ENCODE measurements around the gene TMTC3.

Gene TMTC3

DNA sequence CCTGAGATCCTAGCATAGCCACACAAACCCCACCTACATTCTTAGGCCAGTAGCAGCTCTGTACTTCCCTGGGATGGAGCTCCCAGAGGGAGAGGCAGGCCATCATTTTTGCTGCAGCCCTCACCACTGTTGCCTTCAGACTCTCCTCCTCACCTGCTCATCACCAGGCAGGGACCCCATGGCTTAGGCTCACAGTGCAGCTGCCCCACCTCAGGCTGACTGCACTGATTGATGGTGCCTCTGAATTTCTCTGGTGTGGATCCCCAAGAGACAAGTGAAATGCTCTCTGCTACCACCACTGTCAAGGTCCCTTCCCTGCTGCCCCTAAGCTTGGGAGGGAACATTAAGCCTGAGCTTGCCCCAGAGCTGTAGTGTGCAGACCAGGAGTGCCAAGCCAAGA, 76.2 kb downstream of the TMTC3 start:
- Mint-ChIP-seq H3K4me3 (no peak overlapping the region), H3K27me3 (ENCODE audit: low read depth, poor library complexity) (no peaks in the 10 kb centered on the region), H3K27ac (no peak overlapping the region), H3K4me1 (no peaks in the 10 kb centered on the region), H3K9me3 (peaks cover 43% of the 10 kb centered on the region), H3K36me3 (ENCODE audit: low read depth) (no peaks in the 10 kb centered on the region)
- no peak for TF ChIP-seq CTCF (IDR thresholded peaks at IDR 0.05)
- no peak for DNase-seq

GRCh38 chr12:88219861-88220260, 77.8 kb downstream of the TMTC3 start:
- H3K4me3 Mint-ChIP-seq: no peak overlapping the region
- peaks cover 36% of the 10 kb centered on the region for H3K9me3 Mint-ChIP-seq
- H3K36me3 Mint-ChIP-seq (ENCODE audit: low read depth): no peaks in the 10 kb centered on the region
- TF ChIP-seq CTCF (IDR thresholded peaks at IDR 0.05): no peak
- H3K27ac Mint-ChIP-seq: no peak overlapping the region
- H3K4me1 Mint-ChIP-seq: no peaks in the 10 kb centered on the region
- H3K27me3 Mint-ChIP-seq (ENCODE audit: low read depth, poor library complexity): no peaks in the 10 kb centered on the region
- no peak for DNase-seq

GRCh38 chr12:88223519-88223918, 81.4 kb downstream of the TMTC3 start:
- no peaks in the 10 kb centered on the region for H3K4me1 Mint-ChIP-seq
- TF ChIP-seq CTCF (IDR thresholded peaks at IDR 0.05): no peak
- DNase-seq: no peak
- H3K9me3 Mint-ChIP-seq: peaks cover 36% of the 10 kb centered on the region
- no peaks in the 10 kb centered on the region for H3K36me3 Mint-ChIP-seq (ENCODE audit: low read depth)
- no peaks in the 10 kb centered on the region for H3K27me3 Mint-ChIP-seq (ENCODE audit: low read depth, poor library complexity)
- no peak overlapping the region for H3K27ac Mint-ChIP-seq
- H3K4me3 Mint-ChIP-seq: no peak overlapping the region

DNA sequence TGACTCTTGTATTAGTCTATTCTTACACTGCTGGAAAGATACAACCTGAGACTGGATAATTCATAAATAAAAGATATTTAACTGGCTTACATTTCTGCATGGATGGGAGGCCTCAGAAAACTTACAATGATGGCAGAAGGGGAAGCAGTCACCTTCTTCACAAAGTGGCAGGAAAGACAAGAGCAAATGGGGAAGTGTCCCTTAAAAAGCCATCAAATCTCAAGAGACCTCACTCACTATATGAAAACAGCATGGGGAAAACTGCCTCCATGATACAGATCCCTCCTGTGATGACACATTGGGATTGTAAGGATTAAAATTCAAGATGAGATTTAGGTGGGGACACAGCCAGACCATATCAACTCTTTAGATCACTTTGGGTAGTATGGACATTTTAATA, 83.7 kb downstream of the TMTC3 start:
- Mint-ChIP-seq H3K4me1 (no peaks in the 10 kb centered on the region), H3K27ac (no peak overlapping the region), H3K4me3 (no peak overlapping the region), H3K9me3 (peaks cover 15% of the 10 kb centered on the region), H3K27me3 (ENCODE audit: low read depth, poor library complexity) (no peaks in the 10 kb centered on the region), H3K36me3 (ENCODE audit: low read depth) (no peaks in the 10 kb centered on the region)
- no peak for DNase-seq
- no peak for TF ChIP-seq CTCF (IDR thresholded peaks at IDR 0.05)

DNA sequence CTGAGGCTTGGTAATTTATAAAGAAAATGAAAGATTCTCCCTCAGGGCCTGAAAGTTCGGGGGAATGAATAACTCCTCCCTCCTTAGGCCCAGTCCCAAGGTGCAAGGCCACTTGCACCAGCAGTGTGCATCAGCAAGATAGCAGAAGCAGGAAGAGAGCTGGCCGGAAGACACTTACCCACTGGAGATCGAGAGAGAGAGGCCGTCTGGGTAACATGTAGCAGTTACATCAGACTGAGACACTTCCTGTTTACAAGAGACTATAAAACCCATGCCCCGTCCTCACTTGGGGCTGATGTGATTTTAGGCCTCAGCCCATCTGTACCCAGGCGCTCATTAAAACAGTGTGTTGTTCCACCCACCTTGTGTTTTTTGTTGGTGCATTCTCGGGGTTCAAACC, 85.2 kb downstream of the TMTC3 start:
- no peak overlapping the region for H3K4me3 Mint-ChIP-seq
- TF ChIP-seq CTCF (IDR thresholded peaks at IDR 0.05): no peak
- H3K27ac Mint-ChIP-seq: no peak overlapping the region
- H3K36me3 Mint-ChIP-seq (ENCODE audit: low read depth): no peaks in the 10 kb centered on the region
- H3K9me3 Mint-ChIP-seq: peaks cover 1% of the 10 kb centered on the region
- no peaks in the 10 kb centered on the region for H3K4me1 Mint-ChIP-seq
- H3K27me3 Mint-ChIP-seq (ENCODE audit: low read depth, poor library complexity): no peaks in the 10 kb centered on the region
- DNase-seq: no peak

DNA sequence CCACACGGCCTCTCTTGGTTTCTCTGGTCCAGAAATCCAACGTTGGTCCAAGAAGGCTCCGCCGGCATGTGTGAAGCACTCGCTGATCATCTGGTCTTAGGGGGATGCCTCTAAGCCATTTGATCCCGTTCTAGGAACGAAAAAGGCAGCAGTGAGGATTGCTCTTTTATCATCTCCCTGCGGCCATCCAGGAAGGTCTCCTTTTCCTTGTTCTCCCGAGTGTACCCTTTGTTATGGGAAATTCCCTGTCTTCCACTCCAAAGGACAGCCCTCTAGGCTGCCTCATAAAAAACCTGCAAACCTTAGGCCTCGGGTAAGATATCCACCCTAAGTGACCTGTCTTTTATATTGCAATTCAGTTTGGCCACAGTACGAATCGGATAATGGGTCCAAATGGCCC, 85.8 kb downstream of the TMTC3 start:
- H3K4me1 Mint-ChIP-seq: no peaks in the 10 kb centered on the region
- no peak for TF ChIP-seq CTCF (IDR thresholded peaks at IDR 0.05)
- H3K9me3 Mint-ChIP-seq: no peaks in the 10 kb centered on the region
- no peak overlapping the region for H3K4me3 Mint-ChIP-seq
- no peaks in the 10 kb centered on the region for H3K36me3 Mint-ChIP-seq (ENCODE audit: low read depth)
- no peak for DNase-seq
- no peak overlapping the region for H3K27ac Mint-ChIP-seq
- H3K27me3 Mint-ChIP-seq (ENCODE audit: low read depth, poor library complexity): no peaks in the 10 kb centered on the region

All from nephron progenitor cell (in vitro differentiated cells).